GM18873 (cell line): Measurements from ENCODE around the gene ITGAV.

ENCODE experiments used
- ATAC-seq: cut with Tn5 transposase; IDR thresholded peaks from one replicate; pipeline ENCODE4 v1.9.1; 2021; ENCODE audit warnings: mild to moderate bottlenecking, moderate library complexity, moderate number of reproducible peaks; ENCODE audit not compliant: unreplicated experiment, low FRiP score

The ITGAV gene

GRCh38 chr2:186659383-186659782 lies 69.5 kb downstream of the ITGAV start:
- no peak for ATAC-seq

DNA sequence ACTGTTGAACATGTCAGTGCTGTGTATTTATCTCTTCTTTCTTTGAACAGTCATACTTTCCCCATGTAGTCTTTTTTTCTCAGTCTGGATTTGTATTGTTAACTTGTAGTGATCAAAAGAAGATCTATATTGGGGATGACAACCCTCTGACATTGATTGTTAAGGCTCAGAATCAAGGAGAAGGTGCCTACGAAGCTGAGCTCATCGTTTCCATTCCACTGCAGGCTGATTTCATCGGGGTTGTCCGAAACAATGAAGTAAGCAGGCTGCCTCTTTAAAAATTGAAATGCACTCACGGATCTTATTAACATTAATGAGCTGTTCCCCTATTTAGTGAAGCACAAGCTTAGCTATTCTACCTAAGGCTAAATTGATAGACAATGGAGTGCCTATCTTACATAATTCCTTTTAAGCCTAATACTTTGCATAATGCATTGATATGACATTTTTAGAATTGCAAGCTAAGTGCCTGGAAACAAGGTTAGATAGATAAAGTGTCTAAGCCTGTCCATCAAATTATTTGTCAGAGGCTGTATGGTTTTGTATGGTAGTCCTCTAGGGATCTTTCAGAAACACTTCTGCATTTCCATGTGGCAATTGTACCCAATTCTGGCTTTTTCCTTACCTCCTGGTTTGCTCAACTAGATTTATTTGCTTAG lies 74.7 kb downstream of the ITGAV start:
- no peak for ATAC-seq

DNA sequence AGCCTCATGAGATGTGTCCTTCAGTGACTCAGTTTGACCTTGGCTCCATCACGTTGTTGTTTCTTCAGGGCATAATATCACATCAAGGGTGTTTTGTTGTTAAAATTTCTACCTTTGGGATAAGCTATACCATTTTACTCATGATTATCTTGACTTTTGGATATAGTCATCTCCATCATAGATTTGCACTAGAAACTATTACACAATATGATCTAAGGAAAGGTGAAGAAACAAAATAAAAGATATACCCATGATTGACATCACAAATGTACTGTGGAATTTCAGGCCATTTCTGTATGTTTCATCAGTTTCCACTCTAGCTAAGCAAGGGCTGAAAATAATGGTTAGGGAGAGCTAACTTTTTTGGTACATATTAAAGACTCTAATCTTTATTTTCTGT lies 79.3 kb downstream of the ITGAV start:
- no peak for ATAC-seq

DNA sequence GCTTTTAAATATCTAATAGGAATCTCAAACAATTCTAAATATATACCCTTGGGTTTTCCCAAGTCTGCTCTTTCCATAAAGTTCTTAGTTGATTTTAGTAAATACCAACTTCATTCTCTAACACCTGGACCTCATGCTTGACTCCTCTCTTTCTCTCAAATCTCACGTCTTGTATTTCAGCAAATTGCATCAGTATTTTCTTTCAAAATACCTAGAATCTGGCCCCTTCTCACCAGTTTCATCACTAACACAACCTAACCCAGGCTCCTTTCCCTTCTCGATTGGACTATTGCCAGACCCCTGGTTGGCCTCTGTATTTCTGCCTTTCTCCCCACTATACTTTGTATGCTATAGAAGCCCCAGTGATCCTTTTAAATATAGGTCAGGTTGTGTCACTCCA lies 81.0 kb downstream of the ITGAV start:
- ATAC-seq: no peak

DNA sequence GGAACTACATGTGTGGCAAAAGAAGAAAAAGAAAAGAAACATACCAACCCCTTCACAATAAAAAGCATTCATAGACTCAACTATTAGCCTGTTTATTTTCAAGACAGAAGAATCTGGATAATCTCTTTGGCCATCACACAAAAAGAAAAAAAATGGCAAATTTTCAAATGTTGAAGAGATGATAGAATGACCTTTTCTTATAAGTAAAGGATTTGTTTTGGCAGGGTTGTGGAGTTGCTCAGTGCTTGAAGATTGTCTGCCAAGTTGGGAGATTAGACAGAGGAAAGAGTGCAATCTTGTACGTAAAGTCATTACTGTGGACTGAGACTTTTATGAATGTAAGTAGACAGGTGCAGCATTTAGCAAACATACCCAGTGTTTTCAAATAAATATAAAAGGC lies 85.5 kb downstream of the ITGAV start:
- no peak for ATAC-seq

DNA sequence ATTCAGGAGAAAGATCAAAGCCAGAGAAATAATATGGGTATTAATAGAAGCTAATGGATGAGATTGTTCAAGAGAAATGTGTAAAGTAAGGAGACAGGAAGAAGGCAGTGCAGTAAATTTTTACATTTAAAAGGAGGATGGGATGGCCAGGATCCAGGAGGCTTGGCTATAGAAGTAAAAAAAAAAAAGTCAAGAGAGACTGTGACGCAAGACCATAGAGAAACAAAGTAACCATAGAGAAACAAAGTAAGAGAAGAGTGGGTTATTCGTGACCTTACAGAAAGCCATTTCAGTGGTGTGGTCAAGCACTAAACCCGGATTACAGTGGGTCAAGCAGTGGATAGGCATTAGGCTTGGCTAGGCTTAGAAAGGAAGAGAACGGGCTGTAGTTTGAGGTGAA lies 93.5 kb downstream of the ITGAV start:
- ATAC-seq: no peak

DNA sequence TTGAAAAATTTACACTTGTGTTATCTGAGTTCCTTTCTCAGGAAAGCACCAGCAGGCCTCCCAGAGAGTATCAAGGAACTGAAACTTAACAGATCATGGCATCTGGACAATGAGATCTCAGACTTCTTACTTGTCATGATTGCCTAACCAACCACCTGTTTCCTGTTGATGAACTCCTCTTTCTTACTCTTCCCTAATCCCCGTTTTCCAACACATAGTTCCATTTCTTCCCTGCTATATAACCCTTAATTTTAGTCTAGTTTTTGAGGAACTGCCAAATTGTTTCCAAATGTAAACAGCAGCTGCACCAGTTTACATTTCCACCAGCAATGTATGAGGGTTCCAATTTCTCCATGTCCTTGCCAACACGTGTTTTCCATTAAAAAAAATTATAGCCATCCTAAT lies 98.0 kb downstream of the ITGAV start:
- ATAC-seq: no peak

GRCh38 chr2:186688813-186689212 lies 99.0 kb downstream of the ITGAV start:
- ATAC-seq: no peak

- no peak for ATAC-seq
These were observed 100.9 kb downstream of the ITGAV start for GRCh38 chr2:186690786-186691185.

DNA sequence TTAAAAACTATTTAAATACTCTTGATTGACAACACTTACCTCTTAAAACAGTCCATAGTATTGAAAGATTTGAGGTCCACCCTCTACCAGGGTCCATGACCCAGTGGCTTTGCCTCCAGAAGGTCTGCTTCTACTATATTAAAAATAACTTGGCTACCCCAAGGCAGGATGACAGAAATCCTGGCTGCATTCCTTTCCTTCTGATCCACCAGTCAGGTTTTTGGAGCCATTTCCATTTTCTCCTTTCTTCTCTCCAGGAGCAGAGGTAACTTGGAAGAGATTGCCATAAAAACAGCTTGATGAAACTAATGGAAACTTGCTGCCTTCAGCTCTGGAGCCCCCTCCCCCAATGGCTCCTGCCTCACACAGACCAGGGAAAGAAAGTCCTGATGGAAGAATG lies 101.4 kb downstream of the ITGAV start:
- ATAC-seq: no peak

DNA sequence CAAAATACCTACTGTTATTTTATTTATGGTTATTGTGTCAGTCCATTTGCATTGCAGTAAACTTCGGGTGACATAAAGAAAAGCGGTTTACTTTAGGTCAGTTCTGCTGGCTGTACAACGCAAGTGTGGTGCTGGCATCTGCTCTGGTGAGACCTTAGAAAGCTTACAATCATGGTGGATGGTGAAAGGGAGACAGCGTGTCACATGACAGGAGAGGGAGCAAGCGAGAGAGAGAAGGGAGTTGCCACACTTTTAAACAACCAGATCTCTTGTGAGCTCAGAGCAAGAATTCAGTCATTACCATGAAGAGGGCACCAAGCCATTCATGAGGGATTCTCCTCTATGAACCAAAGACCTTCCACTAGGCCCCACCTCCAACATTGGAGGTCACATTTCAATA lies 102.0 kb downstream of the ITGAV start:
- ATAC-seq: no peak

- ATAC-seq: no peak
These were observed 103.6 kb downstream of the ITGAV start for GRCh38 chr2:186693446-186693832.

DNA sequence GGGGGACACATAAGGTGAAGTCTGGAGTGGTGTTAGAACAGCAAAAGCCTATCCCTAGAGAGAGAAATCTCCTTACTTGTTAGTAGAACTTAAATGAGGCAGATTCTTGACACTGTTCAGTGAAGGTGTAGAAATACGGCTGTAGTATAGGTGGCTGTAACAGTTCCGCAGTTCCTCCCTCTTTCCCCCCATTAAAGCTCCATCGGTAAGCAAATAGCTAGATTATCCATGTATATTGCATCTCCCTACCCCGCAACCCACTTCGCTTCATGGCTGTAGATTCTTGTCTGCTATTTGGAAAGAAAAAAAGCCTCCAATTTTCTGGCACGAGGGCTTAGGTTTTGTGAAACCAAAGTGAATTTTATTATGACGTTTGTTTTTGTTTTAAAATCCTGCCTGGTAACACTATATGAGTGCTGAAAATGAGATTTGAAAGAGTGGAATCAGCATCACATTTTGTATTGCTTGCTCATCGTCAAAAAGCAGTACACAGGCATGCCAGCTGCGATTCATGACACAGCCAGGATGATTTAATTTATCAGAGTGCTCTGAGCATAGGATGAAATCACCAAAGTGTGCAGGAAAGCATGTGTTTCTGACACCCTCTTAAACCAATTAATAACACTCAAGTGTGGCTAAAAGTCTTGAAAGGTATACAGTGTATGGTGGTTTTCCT lies 105.4 kb downstream of the ITGAV start:
- no peak for ATAC-seq

GRCh38 chr2:186696290-186696689 lies 106.4 kb downstream of the ITGAV start:
- no peak for ATAC-seq

DNA sequence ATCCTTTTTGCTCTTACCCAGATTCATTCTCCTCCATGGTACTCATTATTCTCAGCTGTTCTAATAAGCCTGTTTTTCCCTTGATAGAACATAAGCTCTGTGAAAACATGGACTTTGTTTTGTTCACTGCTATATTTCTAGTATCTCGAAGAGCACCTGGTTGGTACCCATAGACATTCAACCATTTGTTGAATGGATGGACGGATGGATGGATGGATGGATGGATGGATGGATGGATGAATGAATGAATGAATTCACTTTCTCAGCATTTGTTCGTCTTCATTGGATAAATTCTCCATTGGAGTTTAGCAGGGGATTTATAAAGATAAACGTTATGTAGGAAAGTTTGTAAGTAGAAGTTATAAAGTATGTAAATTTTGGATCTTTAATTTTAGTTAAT lies 106.9 kb downstream of the ITGAV start:
- no peak for ATAC-seq

DNA sequence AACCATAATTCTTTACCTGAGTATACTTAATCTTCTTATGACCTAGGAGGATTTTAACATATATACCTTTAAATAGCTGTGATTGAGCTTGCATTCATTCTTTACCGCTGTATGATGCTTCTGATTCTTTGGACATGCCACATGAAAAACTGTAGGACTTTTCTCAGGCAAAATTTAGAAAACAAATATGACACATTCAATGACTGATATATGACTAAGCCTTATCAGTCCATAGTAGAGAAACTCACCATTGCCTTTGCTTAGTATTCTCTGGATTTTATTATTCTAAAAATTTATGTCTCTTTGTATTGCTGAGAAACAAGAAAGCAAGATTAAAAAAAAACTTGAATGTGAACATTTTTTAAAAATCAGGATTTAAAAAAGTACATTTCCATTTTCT lies 107.7 kb downstream of the ITGAV start:
- no peak for ATAC-seq

DNA sequence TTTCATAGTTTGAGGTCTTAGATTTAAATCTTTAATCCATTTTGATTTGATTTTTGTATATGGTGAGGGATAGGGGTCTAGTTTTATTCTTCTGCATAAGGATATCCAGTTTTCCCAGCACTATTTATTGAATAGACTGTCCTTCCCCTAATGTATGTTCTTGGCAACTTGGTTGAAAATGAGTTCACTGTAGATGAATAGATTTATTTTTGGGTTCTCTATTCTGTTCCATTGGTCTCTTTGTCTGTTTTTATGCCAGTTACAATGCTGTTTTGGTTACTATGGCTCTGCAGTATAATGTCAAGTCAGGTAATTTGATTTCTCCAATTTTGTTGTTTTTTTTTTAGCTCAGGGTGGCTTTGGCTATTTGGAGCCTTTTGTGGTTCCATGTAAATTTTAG lies 109.9 kb downstream of the ITGAV start:
- ATAC-seq: no peak

DNA sequence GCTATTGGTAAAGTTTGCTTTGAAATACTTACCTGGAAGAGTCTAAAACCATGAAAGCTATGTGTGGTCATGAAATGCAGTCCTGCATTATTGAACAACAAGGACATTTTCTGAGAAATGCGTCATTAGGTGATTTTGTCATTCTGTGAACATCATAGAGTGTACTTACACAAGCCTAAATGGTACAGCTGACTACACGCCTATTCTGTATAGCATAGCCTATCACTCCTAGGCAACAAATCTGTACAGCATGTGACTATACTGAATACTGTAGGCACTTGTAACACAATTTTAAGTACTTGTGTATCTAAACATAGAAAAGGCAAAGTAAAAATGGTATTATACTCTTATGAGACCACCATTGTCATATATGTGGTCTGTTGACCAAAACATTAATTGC lies 112.2 kb downstream of the ITGAV start:
- ATAC-seq: no peak

GRCh38 chr2:186702501-186702900 lies 112.6 kb downstream of the ITGAV start:
- no peak for ATAC-seq

DNA sequence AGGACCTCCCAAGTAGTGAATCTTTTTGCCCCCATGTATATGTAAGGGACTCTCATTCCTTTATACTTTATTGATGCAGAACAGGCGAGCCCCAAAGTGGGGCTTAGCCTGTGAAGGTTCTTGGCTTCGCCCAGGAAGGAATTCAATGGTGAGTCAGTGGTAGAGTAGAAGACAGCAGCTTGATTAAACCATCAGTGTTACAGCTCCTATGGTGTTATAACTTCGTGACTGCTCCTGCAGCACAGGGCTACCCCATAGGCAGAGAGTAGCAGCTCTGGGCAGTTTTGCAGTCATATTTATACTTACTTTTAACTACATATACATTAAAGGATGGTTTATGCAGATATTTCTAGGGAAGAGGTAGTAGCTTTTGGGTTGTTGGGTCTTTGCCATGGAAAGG lies 115.0 kb downstream of the ITGAV start:
- no peak for ATAC-seq

- no peak for ATAC-seq
These were observed 119.9 kb downstream of the ITGAV start for GRCh38 chr2:186709529-186710450.
